HG03575 (cell line): ENCODE results near the gene TAS1R3.

Source experiments
- ATAC-seq: cut with Tn5 transposase; IDR thresholded peaks from one replicate; pipeline ENCODE4 v1.9.1; 2021; ENCODE audit not compliant: unreplicated experiment, insufficient number of reproducible peaks, low FRiP score; ENCODE audit errors: extremely low read depth

The TAS1R3 gene

DNA sequence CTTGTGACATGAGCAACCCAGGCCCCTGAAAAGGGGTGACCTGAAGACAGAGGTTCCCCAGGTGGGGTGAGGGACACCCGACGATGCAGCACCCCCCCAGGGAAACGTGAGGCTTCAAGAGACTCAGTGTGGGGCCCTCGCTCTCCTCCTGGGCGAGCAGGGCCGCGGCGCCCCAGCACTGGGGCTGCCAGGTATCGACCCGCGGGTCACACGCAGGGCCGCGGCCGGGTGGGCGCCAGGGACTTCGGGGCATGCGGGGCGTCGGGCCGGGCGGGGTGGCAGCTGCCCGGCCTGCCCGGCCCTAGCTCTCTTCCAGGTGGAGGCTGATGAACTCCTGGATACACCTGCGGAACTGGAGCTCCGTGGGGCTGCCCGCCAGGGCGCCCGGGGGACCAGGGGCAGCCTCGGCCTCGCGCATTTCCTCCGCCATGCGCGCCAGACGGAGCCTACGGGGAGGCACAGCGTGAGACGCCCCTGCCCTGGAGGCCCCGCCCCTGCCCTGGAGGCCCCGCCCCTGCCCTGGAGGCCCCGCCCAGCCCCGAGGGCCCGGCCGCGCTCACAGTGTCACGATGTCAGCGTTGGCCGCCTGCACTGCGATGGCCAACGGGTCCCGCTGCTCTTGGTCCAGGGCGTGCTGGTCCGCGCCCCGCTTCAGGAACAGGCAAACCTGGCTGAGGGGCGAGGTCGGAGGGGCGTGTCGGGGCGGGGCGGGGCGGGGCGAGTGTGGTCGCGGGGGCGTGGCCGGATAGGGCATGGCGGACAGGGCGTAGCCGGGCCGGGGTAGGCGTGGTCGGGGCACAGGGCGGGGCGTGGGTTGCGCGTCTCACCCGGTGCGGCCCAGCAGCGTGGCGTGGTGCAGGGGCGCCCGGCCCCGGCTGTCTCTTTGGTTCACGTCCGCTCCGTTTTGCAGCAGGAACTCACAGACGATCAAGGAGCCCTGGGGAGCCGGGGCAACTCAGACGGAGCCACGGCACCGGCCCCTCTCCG, 37.5 kb upstream of the TAS1R3 start:
- ATAC-seq = no peak

GRCh38 chr1:1294250-1294890, 36.7 kb upstream of the TAS1R3 start:
- no peak for ATAC-seq

DNA sequence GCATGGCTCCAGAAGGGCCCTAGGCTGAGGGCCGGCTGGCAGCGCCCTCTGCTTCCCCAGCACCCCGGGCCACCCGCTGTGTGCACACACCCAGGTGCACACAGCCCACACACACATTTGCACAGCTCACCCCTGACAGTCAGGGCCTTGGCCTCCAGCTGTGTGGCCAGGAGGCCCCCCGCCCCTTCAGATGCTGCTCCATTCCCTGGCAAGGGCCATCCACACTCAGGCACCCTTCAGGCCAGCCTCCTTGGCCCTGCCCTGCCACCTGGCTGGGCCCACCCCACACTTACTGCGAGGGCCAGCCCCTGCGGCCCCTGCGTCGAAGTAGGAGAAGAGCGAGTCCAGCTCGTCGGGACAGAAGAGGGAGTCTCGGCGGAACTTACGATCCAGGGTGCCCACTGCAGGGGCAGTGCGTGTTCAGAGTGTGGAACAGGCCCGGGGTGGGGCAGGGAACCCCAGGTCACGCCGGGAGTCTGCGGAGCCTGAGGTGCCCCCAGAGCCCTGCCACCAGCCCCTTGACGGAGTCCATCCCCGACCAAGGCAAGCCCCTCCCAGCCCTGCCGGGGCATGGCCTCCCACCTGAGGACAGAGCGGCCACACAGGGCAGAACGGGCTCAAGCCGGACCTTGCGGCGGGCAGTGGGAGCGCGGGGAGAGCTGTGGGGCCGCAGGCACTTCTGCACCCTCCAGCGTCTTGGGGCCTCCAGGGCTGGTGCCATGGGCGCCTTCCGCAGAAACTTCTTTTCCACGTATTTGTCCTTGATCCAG, 35.7 kb upstream of the TAS1R3 start:
- ATAC-seq = no peak

DNA sequence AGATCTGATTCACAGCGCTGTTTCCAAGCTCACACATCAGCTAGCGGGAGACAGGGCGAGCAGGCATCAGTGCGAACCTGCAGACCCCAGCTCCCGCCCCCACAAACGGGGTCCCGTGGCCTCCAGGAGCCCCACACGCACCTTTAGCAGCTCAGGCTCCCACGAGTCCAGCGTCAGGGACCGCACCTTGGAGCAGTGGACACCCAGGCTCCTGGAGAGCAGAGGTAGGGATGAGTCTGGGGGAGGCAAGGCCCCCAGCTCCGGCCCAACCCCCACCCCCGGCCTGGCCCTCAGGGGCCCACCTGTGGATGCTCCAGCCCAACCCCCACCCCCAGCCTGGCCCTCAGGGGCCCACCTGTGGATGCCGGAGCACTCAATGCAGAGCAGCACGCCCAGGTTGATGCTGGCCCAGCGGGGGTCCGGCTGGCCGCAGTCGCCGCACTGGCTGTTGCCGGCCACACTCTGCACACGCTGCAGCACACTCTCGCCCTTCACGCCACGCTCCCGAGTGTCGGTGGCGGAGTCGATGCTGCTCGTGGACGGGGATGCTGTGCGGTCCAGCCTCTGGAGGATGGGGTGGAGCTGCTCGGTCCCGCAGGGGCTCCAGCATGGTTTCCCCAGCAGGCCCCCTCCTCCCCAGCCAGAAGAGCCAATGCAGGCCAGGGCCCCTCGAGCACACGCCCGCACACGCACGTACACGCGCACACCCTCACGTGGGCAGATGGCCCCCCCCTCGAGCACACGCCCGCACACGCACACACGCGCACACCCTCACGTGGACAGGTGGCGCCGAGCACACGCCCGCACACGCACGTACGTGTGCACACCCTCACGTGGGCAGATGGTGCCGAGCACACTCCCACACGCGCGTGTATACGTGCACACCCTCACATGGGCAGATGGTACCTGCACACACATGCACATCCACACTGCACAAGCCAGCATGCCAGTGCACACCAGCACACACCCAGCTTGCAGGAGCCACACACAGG, 34.7 kb upstream of the TAS1R3 start:
- no peak for ATAC-seq

DNA sequence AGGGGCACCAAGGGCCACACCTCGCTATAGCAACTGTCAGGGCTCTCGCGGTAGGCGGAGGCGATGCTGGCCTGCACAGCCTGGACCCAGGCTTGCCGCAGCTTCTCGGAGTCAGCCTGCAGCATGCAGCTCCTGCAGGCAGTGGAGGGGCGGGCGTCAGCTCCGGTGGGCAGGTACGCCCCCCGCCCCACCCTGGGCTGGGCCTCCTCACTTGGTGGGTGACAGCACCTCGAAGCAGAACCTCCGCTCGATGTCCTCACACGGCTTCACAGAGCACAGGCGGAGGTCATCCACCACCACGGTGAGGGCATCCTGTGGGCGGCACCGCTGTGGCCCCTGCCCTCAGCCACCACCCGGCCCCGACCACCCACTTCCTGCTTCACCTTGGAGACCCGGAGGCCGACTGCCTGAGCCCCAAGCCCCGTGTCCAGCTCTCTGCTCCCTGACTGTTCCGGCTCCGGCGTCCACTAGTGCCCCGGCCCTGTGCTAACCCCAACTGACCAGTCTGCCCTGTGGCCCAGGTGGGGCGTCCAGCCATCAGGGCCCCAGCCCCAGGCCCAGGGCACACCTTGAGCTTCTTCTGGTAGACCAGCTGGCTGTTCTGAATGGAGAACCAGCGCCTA, 33.2 kb upstream of the TAS1R3 start:
- no peak for ATAC-seq

GRCh38 chr1:1298861-1299685, 32.0 kb upstream of the TAS1R3 start:
- no peak for ATAC-seq

GRCh38 chr1:1299686-1300351, 31.3 kb upstream of the TAS1R3 start:
- no peak for ATAC-seq

DNA sequence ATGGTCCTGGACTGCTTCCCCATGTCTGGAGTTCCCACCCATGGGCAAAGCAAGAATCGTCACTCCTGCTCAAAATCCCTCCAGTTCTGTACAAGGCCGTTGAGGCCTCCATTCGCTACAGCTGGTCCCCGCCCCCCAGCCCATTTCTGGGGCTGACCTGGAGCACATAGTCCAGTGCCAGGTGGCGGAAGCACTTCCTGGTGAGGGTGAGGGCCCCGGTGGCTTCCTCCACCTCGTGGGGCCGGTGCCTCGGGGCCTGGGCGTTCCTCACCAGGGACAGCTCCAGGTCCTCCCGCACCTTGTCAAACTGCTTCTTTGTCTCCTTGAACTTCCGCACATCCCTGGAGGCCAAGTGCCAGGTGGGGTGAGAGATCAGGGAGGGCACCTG, 30.7 kb upstream of the TAS1R3 start:
- no peak for ATAC-seq

- ATAC-seq = no peak
These were observed 29.1 kb upstream of the TAS1R3 start for GRCh38 chr1:1302006-1302430.

GRCh38 chr1:1302951-1303509, 28.1 kb upstream of the TAS1R3 start:
- ATAC-seq = no peak

GRCh38 chr1:1303736-1304135, 27.3 kb upstream of the TAS1R3 start:
- no peak for ATAC-seq

DNA sequence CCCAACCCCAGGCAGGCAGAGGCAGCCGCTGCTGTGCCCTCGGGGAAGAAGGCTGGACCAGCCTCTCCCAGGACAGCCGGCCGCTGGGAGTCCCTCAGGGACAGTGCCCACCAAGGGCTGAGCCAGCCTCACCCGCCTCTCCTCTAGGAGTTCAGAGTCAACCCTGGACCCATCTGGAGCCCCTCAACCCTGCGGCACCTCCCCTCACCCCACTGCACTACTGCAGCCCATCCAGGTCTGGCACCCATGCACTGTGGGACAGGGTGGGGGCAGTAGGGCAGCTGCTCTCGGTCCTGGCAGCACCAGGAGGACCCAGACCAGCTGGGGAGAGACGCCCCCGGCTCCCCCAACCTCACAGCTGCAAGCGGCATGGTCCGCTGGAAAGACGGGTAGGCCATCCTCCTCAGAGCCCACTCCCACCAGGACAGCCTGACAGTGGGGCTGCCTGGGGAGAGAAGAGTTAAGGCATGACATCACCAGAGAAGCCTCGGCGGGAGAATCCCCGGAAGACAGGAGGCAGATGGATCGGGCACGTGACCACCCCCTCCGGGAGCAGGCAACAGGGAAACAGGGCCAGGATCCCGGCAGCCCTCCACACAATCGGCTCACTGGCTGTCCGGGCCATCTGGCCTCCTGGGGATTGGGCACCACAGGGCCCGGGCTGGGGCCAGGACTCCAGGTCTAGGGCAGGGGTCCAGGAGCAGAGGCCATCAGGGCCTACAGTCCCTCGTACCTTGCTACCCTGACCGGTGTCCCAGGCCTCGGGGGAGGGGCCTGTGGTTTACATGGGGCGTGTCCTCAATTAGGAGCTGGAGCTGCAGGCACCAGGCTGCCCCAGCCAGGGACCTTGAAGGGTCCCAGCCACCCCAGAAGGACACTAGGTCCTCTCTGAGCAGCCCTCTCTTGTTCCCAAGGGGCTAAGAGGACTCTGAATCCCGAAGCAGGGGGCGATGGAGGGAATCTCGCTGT, 26.5 kb upstream of the TAS1R3 start:
- no peak for ATAC-seq

- no peak for ATAC-seq
These were observed 25.6 kb upstream of the TAS1R3 start for GRCh38 chr1:1305300-1306069.

DNA sequence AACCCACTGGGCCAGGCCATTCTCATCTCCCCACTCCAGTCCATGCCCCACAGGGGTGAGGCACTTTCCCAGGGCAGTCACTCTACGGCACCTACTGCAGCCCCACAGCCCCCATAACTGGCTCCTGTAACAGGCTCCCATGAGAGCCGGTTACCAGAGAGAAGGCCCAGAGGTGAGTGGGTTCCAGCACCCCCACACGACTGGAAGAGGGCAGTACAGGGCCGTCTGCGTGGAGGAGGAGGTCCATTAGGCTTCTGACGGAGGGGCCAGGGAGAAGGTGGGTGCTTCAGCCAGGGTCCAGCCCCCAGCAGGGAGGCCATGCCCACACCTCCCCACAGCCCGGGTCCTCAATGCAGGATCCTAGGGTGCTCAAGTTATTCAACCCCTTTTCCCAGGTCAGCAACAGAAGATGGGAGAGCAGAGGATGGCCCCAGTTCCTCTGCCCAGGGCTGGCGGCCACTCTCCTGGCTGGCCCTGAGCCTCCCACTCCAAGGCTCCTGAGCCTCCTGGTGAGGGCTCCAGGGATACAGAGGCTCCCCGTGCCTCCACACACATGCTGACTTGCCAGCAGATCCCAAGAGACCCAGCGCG, 24.9 kb upstream of the TAS1R3 start:
- no peak for ATAC-seq
